Activated naive CD8-positive, alpha-beta T cell treated with anti-CD3 and anti-CD28 coated beads, Interleukin-2, amount 50 U/mL, for 24 hours (primary cell): ENCODE measurements around the gene ERI2.

Source experiments
- ATAC-seq: fragments of 150-1000 bp; cut with Tn5 transposase; one replicate; pipeline ENCODE4 v1.10.0; 2021
- DNase-seq: peaks from one replicate; pipeline ENCODE4 v3.0.0; 2021
- H3K27ac Mint-ChIP-seq: one replicate; pipeline ENCODE4 v1.8.0; 2021; ENCODE audit warnings: mild to moderate bottlenecking, mixed read lengths
- H3K27me3 Mint-ChIP-seq: one replicate; pipeline ENCODE4 v1.8.0; 2021; ENCODE audit warnings: mixed read lengths
- H3K36me3 Mint-ChIP-seq: one replicate; pipeline ENCODE4 v1.8.0; 2021; ENCODE audit warnings: low read depth, mixed read lengths
- H3K4me1 Mint-ChIP-seq: one replicate; pipeline ENCODE4 v1.8.0; 2021; ENCODE audit warnings: mixed read lengths
- H3K4me3 Mint-ChIP-seq: one replicate; pipeline ENCODE4 v1.8.0; 2021; ENCODE audit warnings: mild to moderate bottlenecking, moderate library complexity, mixed read lengths
- H3K9me3 Mint-ChIP-seq: one replicate; pipeline ENCODE4 v1.8.0; 2021; ENCODE audit warnings: mixed read lengths

ERI2 gene

GRCh38 chr16:20803192-20803560 is 3.1 kb downstream of the ERI2 start:
- no peak for DNase-seq
- no peak for ATAC-seq
- peaks cover 16% of the 10 kb centered on the region for H3K36me3 Mint-ChIP-seq
- peaks cover 31% of the 10 kb centered on the region for H3K4me1 Mint-ChIP-seq
- no peak overlapping the region for H3K27ac Mint-ChIP-seq
- H3K9me3 Mint-ChIP-seq: no peaks in the 10 kb centered on the region
- no peaks in the 10 kb centered on the region for H3K27me3 Mint-ChIP-seq
- no peak overlapping the region for H3K4me3 Mint-ChIP-seq

DNA sequence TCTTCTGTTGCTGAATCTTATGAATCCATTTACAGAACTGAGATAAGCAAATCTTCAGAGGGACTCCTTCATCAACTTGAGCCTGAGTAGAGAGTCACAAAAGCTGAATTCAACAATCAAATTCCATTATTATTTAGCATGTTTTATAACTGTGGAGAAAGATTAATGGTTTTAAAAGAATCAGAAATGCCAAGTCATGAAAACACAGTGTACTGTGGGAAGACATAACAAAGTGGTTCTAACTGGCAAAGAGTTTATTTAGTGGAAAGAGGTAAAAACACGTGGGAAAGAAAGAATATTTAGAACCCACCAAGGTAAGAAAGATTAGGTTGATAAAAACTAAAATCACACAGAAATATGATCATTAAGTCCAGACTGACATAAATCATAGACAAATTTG is 5.0 kb downstream of the ERI2 start:
- ATAC-seq: no peak
- H3K27ac Mint-ChIP-seq: no peak overlapping the region
- H3K36me3 Mint-ChIP-seq: peaks cover 19% of the 10 kb centered on the region
- no peaks in the 10 kb centered on the region for H3K9me3 Mint-ChIP-seq
- H3K4me3 Mint-ChIP-seq: no peak overlapping the region
- no peak for DNase-seq
- H3K4me1 Mint-ChIP-seq: peaks cover 17% of the 10 kb centered on the region
- H3K27me3 Mint-ChIP-seq: no peaks in the 10 kb centered on the region

DNA sequence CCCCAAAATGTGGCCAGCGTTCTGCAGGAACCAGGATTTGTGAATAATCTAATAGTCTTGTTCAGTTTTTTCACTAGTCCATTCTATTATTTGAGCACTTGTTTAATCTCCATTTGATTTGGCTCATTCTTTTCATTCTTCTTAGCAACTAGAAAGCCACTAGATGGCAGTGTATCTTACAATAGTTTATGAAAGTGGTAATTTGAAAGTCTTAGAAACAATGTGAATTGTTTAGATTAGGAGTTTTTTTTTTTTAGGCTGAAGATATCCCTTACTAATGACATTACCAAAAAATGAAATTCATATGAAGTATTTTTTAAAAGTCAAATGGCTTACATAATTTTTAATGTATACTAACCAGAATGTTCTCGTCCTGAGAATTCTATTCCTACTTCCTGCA is 6.7 kb downstream of the ERI2 start:
- DNase-seq (no peak), ATAC-seq (no peak)
- peaks cover 19% of the 10 kb centered on the region for H3K36me3 Mint-ChIP-seq
- H3K4me3 Mint-ChIP-seq: no peak overlapping the region
- peaks cover 11% of the 10 kb centered on the region for H3K4me1 Mint-ChIP-seq
- no peak overlapping the region for H3K27ac Mint-ChIP-seq
- H3K9me3 Mint-ChIP-seq: no peaks in the 10 kb centered on the region
- H3K27me3 Mint-ChIP-seq: no peaks in the 10 kb centered on the region

DNA sequence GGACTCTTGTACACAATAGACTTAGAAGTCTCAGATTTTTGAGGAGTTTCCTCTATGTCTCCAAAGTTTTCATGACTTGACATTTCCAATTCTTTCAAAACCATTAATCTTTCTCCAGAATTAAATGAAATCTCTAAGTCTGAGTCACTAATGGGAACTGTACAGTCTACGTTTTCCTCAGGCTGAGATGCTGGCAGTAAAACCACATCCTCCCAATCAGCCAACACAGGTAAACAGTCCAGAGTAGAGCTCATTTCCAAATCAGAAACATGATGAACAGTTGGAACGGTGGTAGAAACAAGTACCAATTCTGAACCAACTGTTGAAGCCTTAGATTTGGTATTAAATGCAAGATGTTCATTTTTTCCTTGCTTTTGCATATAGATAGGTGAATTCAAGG is 7.9 kb downstream of the ERI2 start:
- H3K4me1 Mint-ChIP-seq: peaks cover 11% of the 10 kb centered on the region
- H3K4me3 Mint-ChIP-seq: no peak overlapping the region
- peaks cover 19% of the 10 kb centered on the region for H3K36me3 Mint-ChIP-seq
- no peak overlapping the region for H3K27ac Mint-ChIP-seq
- H3K9me3 Mint-ChIP-seq: no peaks in the 10 kb centered on the region
- DNase-seq: no peak
- H3K27me3 Mint-ChIP-seq: no peaks in the 10 kb centered on the region
- ATAC-seq: no peak

DNA sequence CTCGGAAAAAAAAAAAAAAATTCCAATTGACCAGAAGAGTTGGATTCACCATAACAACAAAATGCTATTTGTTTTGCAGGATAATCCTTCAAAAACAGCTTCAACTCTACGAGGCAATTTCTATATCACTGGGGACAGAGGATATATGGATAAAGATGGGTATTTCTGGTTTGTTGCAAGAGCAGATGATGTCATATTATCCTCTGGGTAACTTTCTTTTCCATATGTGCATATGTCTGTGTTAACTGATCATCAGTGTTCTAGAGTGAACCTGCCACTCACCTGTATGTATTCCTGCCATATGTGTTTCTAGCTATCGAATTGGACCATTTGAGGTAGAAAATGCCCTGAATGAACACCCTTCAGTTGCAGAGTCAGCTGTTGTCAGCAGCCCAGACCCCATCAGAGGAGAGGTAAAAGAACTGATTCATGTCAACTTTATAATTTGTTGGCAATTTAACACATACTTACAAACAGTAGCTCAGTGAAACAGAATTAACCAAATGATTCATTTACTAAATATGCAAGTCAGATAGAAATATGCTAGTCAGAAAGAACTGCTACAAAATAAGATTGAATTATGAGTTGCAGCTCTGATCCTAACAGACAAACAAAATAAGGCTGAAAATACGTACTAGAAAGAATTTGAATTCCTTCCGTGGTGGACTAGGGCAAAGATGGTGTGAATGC is 14.2 kb downstream of the ERI2 start:
- Mint-ChIP-seq H3K9me3 (no peaks in the 10 kb centered on the region), H3K27ac (no peak overlapping the region), H3K27me3 (no peaks in the 10 kb centered on the region), H3K4me3 (no peak overlapping the region), H3K36me3 (peaks cover 2% of the 10 kb centered on the region), H3K4me1 (no peaks in the 10 kb centered on the region)
- no peak for DNase-seq
- ATAC-seq: no peak

DNA sequence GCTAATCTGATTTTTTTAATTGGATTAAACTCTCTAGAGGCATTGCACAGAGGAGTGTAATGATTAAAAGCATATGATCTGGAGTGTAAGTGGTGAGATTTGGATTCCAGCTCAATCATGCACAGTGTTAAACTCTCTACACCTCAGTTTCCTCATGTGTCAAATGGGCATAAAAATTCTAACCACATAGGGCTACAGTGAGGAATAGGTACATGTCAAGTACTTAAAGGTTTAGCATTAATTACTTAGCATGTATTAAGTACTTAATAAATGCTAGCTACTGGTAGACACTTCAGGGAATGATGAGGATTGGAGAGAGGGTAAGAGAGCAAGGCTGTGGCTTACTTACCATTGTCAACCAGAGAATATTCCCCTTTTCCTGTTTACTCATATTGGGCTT is 17.1 kb downstream of the ERI2 start:
- DNase-seq: no peak
- no peak overlapping the region for H3K4me3 Mint-ChIP-seq

GRCh38 chr16:20784204-20784603 is 22.1 kb downstream of the ERI2 start:
- DNase-seq (no peak), ATAC-seq (no peak)
- Mint-ChIP-seq H3K4me3 (no peak overlapping the region), H3K27me3 (no peaks in the 10 kb centered on the region), H3K4me1 (no peaks in the 10 kb centered on the region), H3K36me3 (peaks cover 1% of the 10 kb centered on the region), H3K27ac (no peak overlapping the region), H3K9me3 (no peaks in the 10 kb centered on the region)

More for the DNA sequence above, 17.1 kb downstream of the ERI2 start:
- Mint-ChIP-seq H3K36me3 (peaks cover 1% of the 10 kb centered on the region), H3K27me3 (no peaks in the 10 kb centered on the region), H3K9me3 (no peaks in the 10 kb centered on the region), H3K27ac (no peak overlapping the region), H3K4me1 (no peaks in the 10 kb centered on the region)
- ATAC-seq: no peak

GRCh38 chr16:20782470-20782869 is 23.8 kb downstream of the ERI2 start:
- H3K4me1 Mint-ChIP-seq: no peaks in the 10 kb centered on the region
- DNase-seq (no peak), ATAC-seq (no peak)
- H3K27ac Mint-ChIP-seq: no peak overlapping the region
- H3K9me3 Mint-ChIP-seq: no peaks in the 10 kb centered on the region
- peaks cover 1% of the 10 kb centered on the region for H3K36me3 Mint-ChIP-seq
- no peaks in the 10 kb centered on the region for H3K27me3 Mint-ChIP-seq
- no peak overlapping the region for H3K4me3 Mint-ChIP-seq

- H3K27ac Mint-ChIP-seq: no peak overlapping the region
- no peak for ATAC-seq
- H3K27me3 Mint-ChIP-seq: no peaks in the 10 kb centered on the region
- H3K4me1 Mint-ChIP-seq: no peaks in the 10 kb centered on the region
- DNase-seq: no peak
- no peaks in the 10 kb centered on the region for H3K9me3 Mint-ChIP-seq
- no peak overlapping the region for H3K4me3 Mint-ChIP-seq
- H3K36me3 Mint-ChIP-seq: no peaks in the 10 kb centered on the region
Measured at GRCh38 chr16:20781697-20782096, 24.6 kb downstream of the ERI2 start.

DNA sequence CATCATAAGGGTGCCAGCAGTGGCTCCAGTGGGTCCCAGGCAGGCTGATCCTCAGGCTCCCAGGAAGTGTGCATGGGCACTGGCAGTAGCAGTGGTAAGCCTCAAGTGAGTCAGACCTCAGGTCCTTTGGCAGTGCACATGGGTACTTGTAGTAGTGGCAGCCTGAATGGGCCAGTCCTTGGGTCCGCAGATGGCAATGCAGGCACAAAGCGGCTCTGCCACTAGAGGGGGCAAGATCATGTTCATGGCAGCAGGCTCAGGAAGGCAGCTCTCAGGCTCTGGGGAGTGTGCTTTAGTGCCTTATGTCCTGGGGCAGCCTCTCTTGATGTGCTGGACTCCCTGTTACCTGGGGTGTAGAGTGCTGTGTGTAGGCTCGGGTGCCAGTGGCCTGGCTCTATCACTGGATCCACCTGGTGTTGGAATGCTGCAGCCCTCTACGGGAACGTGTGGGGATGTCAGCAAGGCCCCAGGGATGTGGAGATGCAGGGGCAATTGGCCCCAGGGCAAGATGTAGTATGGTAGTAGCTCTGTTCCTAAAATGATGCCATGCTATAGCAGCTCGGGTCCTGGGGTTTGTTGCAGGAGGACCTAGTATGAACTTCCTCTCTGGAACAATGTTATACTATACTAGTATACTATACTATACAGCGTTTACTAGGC is 31.4 kb downstream of the ERI2 start:
- DNase-seq (peak; percentile 70), ATAC-seq (peak; percentile 82)
- Mint-ChIP-seq H3K36me3 (peaks cover 2% of the 10 kb centered on the region), H3K4me3 (no peak overlapping the region), H3K4me1 (no peaks in the 10 kb centered on the region), H3K27ac (no peak overlapping the region), H3K27me3 (no peaks in the 10 kb centered on the region), H3K9me3 (no peaks in the 10 kb centered on the region)

DNA sequence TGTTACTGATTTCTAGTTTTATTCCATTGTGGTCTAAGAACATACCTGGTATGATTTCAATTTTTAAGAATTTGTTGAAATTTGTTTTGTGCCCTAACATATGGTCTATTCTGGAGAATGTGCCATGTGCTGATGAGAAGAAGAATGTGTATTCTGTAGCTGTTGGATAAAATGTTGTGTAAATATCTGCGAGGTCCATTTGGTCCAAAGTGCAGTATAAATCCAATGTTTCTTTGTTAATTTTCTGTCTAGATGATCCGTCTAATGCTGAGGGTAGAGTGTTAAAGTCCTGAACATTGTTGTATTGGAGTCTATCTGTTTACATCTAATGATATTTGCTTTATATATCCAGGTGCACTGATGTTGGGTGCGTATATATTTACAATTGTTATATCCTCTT is 32.6 kb downstream of the ERI2 start:
- H3K4me3 Mint-ChIP-seq: no peak overlapping the region
- H3K9me3 Mint-ChIP-seq: no peaks in the 10 kb centered on the region
- no peak overlapping the region for H3K27ac Mint-ChIP-seq
- peaks cover 2% of the 10 kb centered on the region for H3K36me3 Mint-ChIP-seq
- H3K4me1 Mint-ChIP-seq: no peaks in the 10 kb centered on the region
- no peak for DNase-seq
- H3K27me3 Mint-ChIP-seq: no peaks in the 10 kb centered on the region
- ATAC-seq: no peak

DNA sequence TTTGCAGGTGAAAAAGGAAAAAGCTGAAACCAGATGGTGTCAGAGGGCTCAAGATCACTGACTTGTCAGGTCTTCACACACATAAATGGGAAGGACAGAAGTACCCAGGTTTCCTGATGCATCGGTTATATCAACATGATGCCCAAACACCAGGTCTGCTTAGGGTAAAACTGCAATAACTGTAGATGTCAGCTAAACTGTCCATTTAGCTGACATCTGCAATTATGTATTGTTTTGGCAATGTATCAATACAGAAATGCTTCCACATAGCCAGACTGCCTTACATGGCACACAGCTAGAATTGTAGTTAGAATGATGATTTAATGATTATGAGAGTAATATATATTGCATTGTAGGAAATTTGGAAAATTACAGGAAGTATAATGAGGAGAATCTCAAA is 37.5 kb downstream of the ERI2 start:
- Mint-ChIP-seq H3K36me3 (peaks cover 2% of the 10 kb centered on the region), H3K4me3 (no peak overlapping the region)

DNA sequence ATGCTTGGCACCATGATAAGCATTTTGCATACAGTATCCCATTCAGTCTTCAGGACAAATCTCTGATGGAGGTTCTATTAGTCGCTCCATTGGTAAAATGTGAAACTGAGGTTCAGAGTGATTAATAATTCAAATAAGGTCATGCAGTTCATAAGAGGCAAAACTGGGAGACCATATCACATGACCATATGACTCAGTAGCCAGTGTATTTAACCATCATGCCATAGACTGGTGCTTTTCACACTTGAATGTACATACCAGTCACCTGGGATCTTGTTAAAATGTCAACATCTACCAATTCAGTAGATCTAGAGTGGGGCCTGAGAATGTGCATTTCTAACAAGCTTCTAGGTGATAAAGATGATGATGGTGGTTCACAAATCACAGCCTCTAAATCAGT is 38.2 kb downstream of the ERI2 start:
- Mint-ChIP-seq H3K36me3 (peaks cover 2% of the 10 kb centered on the region), H3K27me3 (no peaks in the 10 kb centered on the region), H3K4me1 (peaks cover 15% of the 10 kb centered on the region), H3K9me3 (no peaks in the 10 kb centered on the region), H3K27ac (no peak overlapping the region), H3K4me3 (no peak overlapping the region)
- ATAC-seq (no peak), DNase-seq (no peak)

More for the DNA sequence above, 37.5 kb downstream of the ERI2 start:
- Mint-ChIP-seq H3K9me3 (no peaks in the 10 kb centered on the region), H3K27me3 (no peaks in the 10 kb centered on the region), H3K4me1 (peaks cover 11% of the 10 kb centered on the region), H3K27ac (no peak overlapping the region)
- DNase-seq: no peak
- no peak for ATAC-seq

DNA sequence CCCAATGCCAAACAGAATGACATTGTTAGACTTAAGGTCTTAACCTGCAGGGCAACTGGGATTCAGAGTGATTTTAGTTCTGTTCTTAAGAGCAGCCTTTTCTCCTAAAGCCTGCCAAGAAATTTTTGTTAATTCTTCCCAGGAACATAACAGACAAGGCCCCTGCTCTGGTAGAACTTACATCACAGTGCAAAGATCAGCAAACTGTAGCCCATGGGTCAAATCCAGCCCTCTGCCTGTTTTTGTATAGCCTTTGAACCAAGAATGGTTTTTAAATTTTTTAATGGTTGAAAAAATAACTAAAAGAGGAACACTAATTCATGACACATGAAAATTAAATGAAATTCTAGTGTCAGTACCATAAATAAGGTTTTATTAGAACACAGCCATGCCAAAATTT is 38.7 kb downstream of the ERI2 start:
- H3K27ac Mint-ChIP-seq: no peak overlapping the region
- H3K36me3 Mint-ChIP-seq: peaks cover 2% of the 10 kb centered on the region
- no peak for DNase-seq
- no peak overlapping the region for H3K4me3 Mint-ChIP-seq
- H3K4me1 Mint-ChIP-seq: peaks cover 20% of the 10 kb centered on the region
- peaks cover under 1% of the 10 kb centered on the region for H3K9me3 Mint-ChIP-seq
- no peak for ATAC-seq
- no peaks in the 10 kb centered on the region for H3K27me3 Mint-ChIP-seq

DNA sequence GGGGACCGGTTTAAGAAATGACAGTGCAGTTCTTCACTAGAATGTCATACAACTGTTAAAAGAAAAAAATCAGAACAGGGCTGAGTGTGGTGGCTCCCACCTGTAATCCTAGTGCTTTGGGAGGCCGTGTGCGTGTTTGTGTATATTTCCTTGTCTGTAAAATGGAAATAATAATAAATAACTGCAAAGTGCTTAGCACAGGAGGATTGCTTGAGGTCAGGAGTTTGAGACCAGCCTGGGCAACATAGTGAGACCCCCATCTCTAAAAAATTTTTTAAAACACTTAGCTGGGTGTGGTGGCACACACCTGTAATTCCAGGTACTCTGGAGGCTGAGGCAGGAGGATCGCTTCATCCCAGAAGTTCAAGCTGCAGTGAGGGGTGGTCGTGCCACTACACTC is 40.0 kb downstream of the ERI2 start:
- peaks cover 7% of the 10 kb centered on the region for H3K9me3 Mint-ChIP-seq
- peaks cover 21% of the 10 kb centered on the region for H3K4me1 Mint-ChIP-seq
- DNase-seq (no peak), ATAC-seq (no peak)
- H3K36me3 Mint-ChIP-seq: peaks cover 2% of the 10 kb centered on the region
- no peak overlapping the region for H3K4me3 Mint-ChIP-seq
- H3K27me3 Mint-ChIP-seq: no peaks in the 10 kb centered on the region
- no peak overlapping the region for H3K27ac Mint-ChIP-seq
